SK-MEL-5 (cell line): Measurements from ENCODE around the gene SRP9. TPM values are rescaled to one million over a fixed set of nuclear protein-coding genes. Genes with fewer than 3 reads are reported as not detected.
"Not testable (repeated sequence)": the region's sequence is repeated elsewhere in the genome, so short reads cannot be mapped to it uniquely, and the experiment has no call there.

ENCODE experiments used
- DNase-seq: peaks from one replicate; pipeline ENCODE4 v3.0.0-alpha.2; 2016; ENCODE audit warnings: low read depth, low spot score
- in situ Hi-C: cut with HindIII; loops from 2 replicates; pipeline ENCODE4 v1.10.0; 2016; ENCODE audit warnings: low sequenced_read_pairs, high pct_unique_total_duplicates, low pct_unique_long_range_greater_than_20kb
- total RNA-seq: library from RNA; depleted of rRNA; stranded (reverse); fragments of >200 nt; shearing (Covaris generic); gene quantifications from 2 replicates; pipeline ENCODE4 v1.2.3, GENCODE V29; 2014

SRP9 gene
- total RNA-seq, 1 experiment from 2014 or later: 258 TPM

- in situ Hi-C loops: no loop called here
- DNase-seq: no peak
Measured at GRCh38 chr1:225819346-225820192, 41.9 kb downstream of the SRP9 start.

- in situ Hi-C loops: no loop called here
- no peak for DNase-seq
Measured at GRCh38 chr1:225820522-225821120, 43.0 kb downstream of the SRP9 start.

- DNase-seq: no peak
- in situ Hi-C loops: no loop called here
Measured at GRCh38 chr1:225822655-225823403, 45.2 kb downstream of the SRP9 start.

GRCh38 chr1:225823811-225824261 is 46.2 kb downstream of the SRP9 start:
- DNase-seq: no peak
- in situ Hi-C loops: no loop called here

GRCh38 chr1:225824533-225824941 is 46.9 kb downstream of the SRP9 start:
- no peak for DNase-seq
- in situ Hi-C loops: no loop called here

- in situ Hi-C loops: no loop called here
Measured at GRCh38 chr1:225825078-225825477, 47.5 kb downstream of the SRP9 start.

GRCh38 chr1:225825607-225826007 is 48.0 kb downstream of the SRP9 start:
- in situ Hi-C loops: no loop called here
- no peak for DNase-seq

More at GRCh38 chr1:225825078-225825477, 47.5 kb downstream of the SRP9 start:
- DNase-seq: no peak

- DNase-seq: no peak
- in situ Hi-C loops: no loop called here
Measured at GRCh38 chr1:225827076-225827475, 49.5 kb downstream of the SRP9 start.

GRCh38 chr1:225828706-225829345 is 51.2 kb downstream of the SRP9 start:
- in situ Hi-C loops: no loop called here
- no peak for DNase-seq

GRCh38 chr1:225830841-225831240 is 53.2 kb downstream of the SRP9 start:
- DNase-seq: no peak
- in situ Hi-C loops: no loop called here

- in situ Hi-C loops: no loop called here
- DNase-seq: no peak
Measured at GRCh38 chr1:225834417-225835329, 57.0 kb downstream of the SRP9 start.

- no peak for DNase-seq
- in situ Hi-C loops: no loop called here
Measured at GRCh38 chr1:225835856-225836255, 58.2 kb downstream of the SRP9 start.

GRCh38 chr1:225836296-225836695 is 58.7 kb downstream of the SRP9 start:
- in situ Hi-C loops, DNase-seq: not testable (repeated sequence)

GRCh38 chr1:225838793-225839192 is 61.2 kb downstream of the SRP9 start:
- no peak for DNase-seq
- in situ Hi-C loops: no loop called here
